ENCODE results near the gene INPP4A. TPM values are rescaled to one million over a fixed set of nuclear protein-coding genes. Genes with fewer than 3 reads are reported as not detected.

The INPP4A gene
- total and polyA plus RNA-seq, 10 of the 15 experiments (the other 5 are each of a cell fraction or from before 2014, with no cell fraction given), result 4.7 to 62.3 (median 36.9) TPM

- ChIA-PET POLR2A (interaction anchor here (0.6 to 16.1 kb wide), 4 partner anchors 9 to 385 kb away, joined by 3 to 545 read pairs (median 5); no protein-coding TSS in a partner anchor), SMC1A (ENCODE audit: uncharacterized antibody, unreplicated experiment) (interaction anchor here (0.9 to 24.6 kb wide), 6 partner anchors 8 to 67 kb away, joined by 3 to 816 read pairs (median 4); no protein-coding TSS in a partner anchor), CTCF (interaction anchor here (0.7 to 5.9 kb wide), 14 partner anchors 8 to 66 kb away, joined by 3 to 41 read pairs (median 4); no protein-coding TSS in a partner anchor), RAD21 (ENCODE audit: unreplicated experiment) (interaction anchor here (0.8 to 7.4 kb wide), 7 partner anchors 9 to 67 kb away, joined by 3 to 150 read pairs (median 5); no protein-coding TSS in a partner anchor)
- H3K4me2 ChIP-seq (ENCODE audit: control insufficient read depth, insufficient read depth), result peak overlapping the region; percentile 85
- peaks cover 95% of the 10 kb centered on the region for H3K79me2 ChIP-seq (ENCODE audit: control insufficient read depth, insufficient read depth, low read length)
- intact Hi-C loops (cut with micrococcal nuclease; ENCODE audit: unreplicated experiment) (loop anchor here (5.0 kb wide), 1 partner anchor 33 kb away; no protein-coding TSS in a partner anchor), in situ Hi-C loops (cut with MboI) (no loop called here)
- no peaks in the 10 kb centered on the region for H3K27me3 ChIP-seq (replicated peaks in 1 of 2; ENCODE audit: control insufficient read depth in 2 of 2, insufficient read depth in 2 of 2, low read length in 1 of 2)
- peak overlapping the region; percentile 89 for H3K27ac ChIP-seq (ENCODE audit: control insufficient read depth, insufficient read depth)
- H3K9me3 ChIP-seq (replicated peaks; ENCODE audit: control insufficient read depth, insufficient read depth, low read length), result no peaks in the 10 kb centered on the region
- peaks cover 8 to 19% of the 10 kb centered on the region in 2 experiments for H3K36me3 ChIP-seq (ENCODE audit: control insufficient read depth in 2 of 2, insufficient read depth in 2 of 2, low read length in 1 of 2)
- H4K20me1 ChIP-seq (ENCODE audit: control insufficient read depth, insufficient read depth), result no peaks in the 10 kb centered on the region
- no peak overlapping the region for H2AFZ ChIP-seq (ENCODE audit: control insufficient read depth, low read depth, low read length)
- 49% methylated on average over 4 of the region's 4 CpGs for WGBS (ENCODE audit: insufficient coverage, insufficient replicate concordance, low lambda C conversion rate, missing lambda C conversion rate)
- H3K9ac ChIP-seq (ENCODE audit: control insufficient read depth, insufficient read depth, low read length), result peak overlapping the region; percentile 70
- H3K4me1 ChIP-seq (ENCODE audit: control insufficient read depth, insufficient read depth, low read length), result peaks cover 98% of the 10 kb centered on the region
- DNase-seq (ENCODE audit: low read depth, low spot score) (no peak), ATAC-seq (peak; percentile 53), FAIRE-seq (no peak)
- 0 out of 2 replicates have a peak overlapping the region, but pooled peaks have one; percentile 10 for H3K4me3 ChIP-seq
- BruUV-seq (replicated peaks), result no TSS peak
- TF ChIP-seq SUPT20H (IDR thresholded peaks at IDR 0.05; ENCODE audit: borderline replicate concordance, control insufficient read depth, low read depth, low read length), result no peak
- TF ChIP-seq YY1 (IDR thresholded peaks at IDR 0.05; ENCODE audit: low read depth, low read length), result no peak
- TF ChIP-seq PKNOX1 (IDR thresholded peaks at IDR 0.05), result no peak
- TF ChIP-seq ZNF274 (IDR thresholded peaks at IDR 0.05; ENCODE audit: insufficient read depth, insufficient read length), result no peak
- no peak for TF ChIP-seq SP1 (IDR thresholded peaks at IDR 0.05; ENCODE audit: low read depth, low read length)
- no peak for TF ChIP-seq SREBF1 (IDR thresholded peaks at IDR 0.05; ENCODE audit: low read length)
- TF ChIP-seq IRF3 (IDR thresholded peaks at IDR 0.05), result no peak
- TF ChIP-seq ZBTB11 (CRISPR knock-in tag; IDR thresholded peaks at IDR 0.05), result no peak
- peak in 1 of 2 experiments; percentile 34; a peak in 1 of 4 replicates for TF ChIP-seq ETV6 (conservative IDR thresholded peaks at IDR 0.05 in 1 of 2, IDR thresholded peaks at IDR 0.05 in 1 of 2; ENCODE audit: borderline replicate concordance in 1 of 2, low read depth in 1 of 2)
- TF ChIP-seq TCF12 (IDR thresholded peaks at IDR 0.05; ENCODE audit: low read depth, low read length), result 0 out of 2 replicates have a peak, but pooled peaks have one; percentile 29
- no peak for TF ChIP-seq MEF2A (IDR thresholded peaks at IDR 0.05; ENCODE audit: insufficient read depth, low read depth, low read length)
- TF ChIP-seq ZNF687 (IDR thresholded peaks at IDR 0.05), result peak; percentile 63; the same call in 1 of the 2 replicates
- no peak for TF ChIP-seq ZNF622 (IDR thresholded peaks at IDR 0.05)
These were observed 35.4 kb downstream of the INPP4A start for GRCh38 chr2:98479959-98480524.

All from GM12878 (cell line).